Pulmonary artery endothelial cell (primary cell): ENCODE measurements around the gene SETX. TPM values are rescaled to one million over a fixed set of nuclear protein-coding genes. Genes with fewer than 3 reads are reported as not detected.
"Not testable (repeated sequence)": the region's sequence is repeated elsewhere in the genome, so short reads cannot be mapped to it uniquely, and the experiment has no call there.

Experiments
- DNase-seq: peaks from one replicate; pipeline ENCODE4 v3.0.0-alpha.2; 2011; ENCODE audit warnings: low read depth, low spot score
- total RNA-seq: library from RNA; depleted of rRNA; stranded (reverse); fragments of >200 nt; gene quantifications from 2 replicates; pipeline ENCODE4 v1.2.3, GENCODE V29; 2014

SETX gene
- total RNA-seq, 1 donor from 2014 or later: 55.7 TPM

GRCh38 chr9:132288966-132289365 lies 65.8 kb downstream of the SETX start:
- no peak for DNase-seq

GRCh38 chr9:132288361-132288760 lies 66.4 kb downstream of the SETX start:
- DNase-seq: no peak

- no peak for DNase-seq
These were observed 67.5 kb downstream of the SETX start for GRCh38 chr9:132287256-132287760.

GRCh38 chr9:132283863-132284262 lies 70.9 kb downstream of the SETX start:
- no peak for DNase-seq

- DNase-seq: no peak
These were observed 71.6 kb downstream of the SETX start for GRCh38 chr9:132283165-132283564.

- DNase-seq: no peak
These were observed 79.9 kb downstream of the SETX start for GRCh38 chr9:132274861-132275260.

GRCh38 chr9:132269704-132270516 lies 84.9 kb downstream of the SETX start:
- not testable (repeated sequence) for DNase-seq

- DNase-seq: no peak
These were observed 85.9 kb downstream of the SETX start for GRCh38 chr9:132268725-132269352.

GRCh38 chr9:132267660-132268059 lies 87.1 kb downstream of the SETX start:
- no peak for DNase-seq

- no peak for DNase-seq
These were observed 88.8 kb downstream of the SETX start for GRCh38 chr9:132266017-132266416.

GRCh38 chr9:132260846-132261245 lies 93.9 kb downstream of the SETX start:
- DNase-seq: no peak

GRCh38 chr9:132250324-132251262 lies 104.2 kb downstream of the SETX start:
- no peak for DNase-seq

GRCh38 chr9:132249690-132250089 lies 105.1 kb downstream of the SETX start:
- DNase-seq: no peak

- no peak for DNase-seq
These were observed 105.7 kb downstream of the SETX start for GRCh38 chr9:132249123-132249522.

GRCh38 chr9:132247942-132248341 lies 106.8 kb downstream of the SETX start:
- DNase-seq: no peak

- no peak for DNase-seq
These were observed 109.3 kb downstream of the SETX start for GRCh38 chr9:132245465-132245864.

GRCh38 chr9:132244582-132245455 lies 110.0 kb downstream of the SETX start:
- DNase-seq: no peak

- no peak for DNase-seq
These were observed 111.4 kb downstream of the SETX start for GRCh38 chr9:132243156-132244074.

- DNase-seq: no peak
These were observed 112.1 kb downstream of the SETX start for GRCh38 chr9:132242621-132243155.
